Measurements from ENCODE around the gene USP3. TPM values are rescaled to one million over a fixed set of nuclear protein-coding genes. Genes with fewer than 3 reads are reported as not detected.
A peak's percentile ranks its signal among the peaks of the same experiment; 100 is the strongest.

Gene USP3
- total RNA-seq, 1 donor from 2014 or later, result 49.2 TPM

DNA sequence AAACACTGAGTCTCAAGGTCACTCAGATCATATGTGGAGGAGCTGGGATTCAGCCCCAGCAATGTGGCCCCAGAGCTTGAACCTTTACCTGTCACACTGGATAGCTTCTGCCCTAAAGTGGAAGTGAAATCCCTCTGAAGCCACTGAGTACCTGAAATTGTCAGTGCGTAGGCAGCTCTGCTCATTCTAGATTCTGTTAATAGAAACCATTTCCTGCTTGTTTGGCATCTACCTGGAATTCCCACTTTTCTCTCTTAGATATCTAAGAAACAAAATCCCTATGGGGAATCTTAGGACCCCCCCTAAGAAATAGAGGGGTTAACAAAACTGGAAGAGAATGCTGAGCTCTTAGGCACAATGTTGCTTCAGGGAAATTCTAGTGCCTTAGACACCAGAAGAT, 122.6 kb downstream of the USP3 start:
- Mint-ChIP-seq H3K27me3 (no peaks in the 10 kb centered on the region), H3K4me1 (peaks cover 4% of the 10 kb centered on the region), H3K9me3 (no peaks in the 10 kb centered on the region), H3K27ac (peak overlapping the region; percentile 20), H3K4me3 (no peak overlapping the region), H3K36me3 (ENCODE audit: low read depth) (peaks cover 60% of the 10 kb centered on the region)
- intact Hi-C loops (cut with micrococcal nuclease), result no loop called here
- DNase-seq, result no peak

- Mint-ChIP-seq H3K4me1 (peaks cover 4% of the 10 kb centered on the region), H3K4me3 (no peak overlapping the region), H3K27me3 (no peaks in the 10 kb centered on the region), H3K9me3 (no peaks in the 10 kb centered on the region), H3K36me3 (ENCODE audit: low read depth) (peaks cover 58% of the 10 kb centered on the region), H3K27ac (no peak overlapping the region)
- DNase-seq, result no peak
- intact Hi-C loops (cut with micrococcal nuclease), result no loop called here
Measured at GRCh38 chr15:63628123-63628822, 123.9 kb downstream of the USP3 start.

- Mint-ChIP-seq H3K27ac (no peak overlapping the region), H3K27me3 (no peaks in the 10 kb centered on the region)
- intact Hi-C loops (cut with micrococcal nuclease), result no loop called here
Measured at GRCh38 chr15:63630036-63630751, 125.8 kb downstream of the USP3 start.

DNA sequence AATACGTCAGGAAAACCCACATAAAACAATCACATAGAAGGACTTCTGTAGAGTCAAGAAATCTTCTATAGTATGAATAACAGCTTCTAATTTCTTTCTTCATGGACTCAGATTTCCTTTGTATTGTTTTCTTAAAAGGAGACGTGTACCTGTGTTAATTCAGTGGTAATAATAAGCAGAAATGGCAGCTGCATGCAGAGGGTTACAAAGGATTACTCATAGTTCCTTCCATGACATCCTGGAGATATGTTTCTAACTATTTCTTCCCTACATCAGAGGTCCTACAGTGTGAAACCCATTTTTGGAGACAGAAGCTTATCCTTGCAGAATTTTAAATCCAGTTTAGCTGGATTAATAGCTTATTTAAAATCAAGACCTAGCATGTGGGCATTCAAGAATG, 128.9 kb downstream of the USP3 start:
- Mint-ChIP-seq H3K27me3 (no peaks in the 10 kb centered on the region), H3K27ac (no peak overlapping the region), H3K36me3 (ENCODE audit: low read depth) (peaks cover 66% of the 10 kb centered on the region), H3K9me3 (no peaks in the 10 kb centered on the region), H3K4me3 (no peak overlapping the region), H3K4me1 (peaks cover 5% of the 10 kb centered on the region)
- intact Hi-C loops (cut with micrococcal nuclease), result no loop called here
- no peak for DNase-seq

More at GRCh38 chr15:63630036-63630751, 125.8 kb downstream of the USP3 start:
- peaks cover 59% of the 10 kb centered on the region for H3K36me3 Mint-ChIP-seq (ENCODE audit: low read depth)
- no peak overlapping the region for H3K4me3 Mint-ChIP-seq
- H3K4me1 Mint-ChIP-seq, result peaks cover 4% of the 10 kb centered on the region
- DNase-seq, result no peak
- no peaks in the 10 kb centered on the region for H3K9me3 Mint-ChIP-seq

DNA sequence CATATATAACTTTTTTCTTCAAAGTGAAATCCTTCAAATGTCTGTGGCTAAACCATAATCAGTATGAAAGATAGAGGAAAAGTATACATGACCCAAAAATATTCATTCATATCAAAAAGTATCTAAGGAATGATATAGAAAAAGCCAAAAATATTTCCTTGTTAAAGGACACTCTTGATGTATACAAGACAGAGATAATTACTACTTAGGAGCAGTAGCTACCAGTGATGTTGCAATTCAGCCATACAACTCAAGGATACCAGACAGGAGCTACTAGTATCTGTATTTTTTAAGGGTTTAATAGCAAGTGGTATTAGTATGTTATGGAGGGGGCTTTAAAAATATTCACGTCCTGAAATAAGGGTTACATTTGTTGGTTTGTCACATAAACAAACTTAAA, 129.8 kb downstream of the USP3 start:
- Mint-ChIP-seq H3K36me3 (ENCODE audit: low read depth) (peaks cover 70% of the 10 kb centered on the region), H3K4me1 (peaks cover 11% of the 10 kb centered on the region), H3K27ac (no peak overlapping the region), H3K4me3 (no peak overlapping the region), H3K27me3 (no peaks in the 10 kb centered on the region), H3K9me3 (no peaks in the 10 kb centered on the region)
- DNase-seq, result no peak
- intact Hi-C loops (cut with micrococcal nuclease), result no loop called here

DNA sequence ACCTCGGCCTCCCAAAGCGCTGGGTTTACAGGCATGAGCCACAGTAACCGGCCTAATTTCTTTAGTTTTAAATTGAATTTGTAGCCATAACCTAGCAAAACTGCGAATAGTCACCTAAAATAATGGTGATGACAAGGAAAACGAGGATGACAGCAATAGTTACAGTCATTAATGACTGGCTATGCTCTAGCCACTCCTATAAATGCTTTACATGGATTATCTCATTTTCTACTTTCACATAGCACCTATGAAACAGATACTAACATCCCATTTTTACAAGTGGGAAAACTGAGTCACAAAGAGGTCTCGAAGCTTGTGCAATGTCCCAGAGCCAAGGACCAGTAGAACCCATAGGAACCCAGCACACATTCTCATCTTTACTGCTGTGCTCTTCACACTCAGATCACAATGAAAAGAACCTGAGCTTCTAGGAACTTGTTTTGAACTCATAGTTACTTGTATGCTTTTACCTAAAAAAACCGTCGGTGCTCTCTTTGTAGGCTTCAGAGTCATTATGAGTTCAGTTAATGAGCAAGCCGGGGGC, 132.2 kb downstream of the USP3 start:
- Mint-ChIP-seq H3K4me3 (no peak overlapping the region), H3K27me3 (no peaks in the 10 kb centered on the region), H3K4me1 (peaks cover 11% of the 10 kb centered on the region), H3K27ac (no peak overlapping the region), H3K9me3 (no peaks in the 10 kb centered on the region), H3K36me3 (ENCODE audit: low read depth) (peaks cover 64% of the 10 kb centered on the region)
- intact Hi-C loops (cut with micrococcal nuclease), result no loop called here
- DNase-seq, result no peak

DNA sequence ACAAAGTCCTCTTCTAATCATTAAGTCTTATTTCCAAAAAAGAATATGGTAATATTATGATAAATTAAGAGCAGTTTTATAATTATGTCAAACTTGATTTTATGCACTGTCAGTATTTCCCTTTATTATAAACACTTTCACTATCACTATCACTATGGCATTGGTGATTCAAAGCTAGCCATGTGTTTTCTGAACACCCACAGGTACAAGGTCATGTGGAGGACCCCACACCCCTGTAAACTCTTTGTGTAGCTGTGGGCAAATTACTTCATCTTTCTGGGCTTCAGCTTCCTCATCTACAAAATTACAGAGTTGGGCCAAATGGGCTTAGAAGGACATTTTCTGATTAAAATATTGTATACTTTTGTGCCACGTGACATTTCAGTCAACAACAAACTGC, 134.4 kb downstream of the USP3 start:
- H3K4me1 Mint-ChIP-seq, result peaks cover 11% of the 10 kb centered on the region
- H3K36me3 Mint-ChIP-seq (ENCODE audit: low read depth), result peaks cover 60% of the 10 kb centered on the region
- H3K4me3 Mint-ChIP-seq, result no peak overlapping the region
- DNase-seq, result no peak
- intact Hi-C loops (cut with micrococcal nuclease), result loop anchor here (2.0 kb wide), 1 partner anchor 30 kb away; no protein-coding TSS in a partner anchor
- no peaks in the 10 kb centered on the region for H3K27me3 Mint-ChIP-seq
- H3K27ac Mint-ChIP-seq, result no peak overlapping the region
- H3K9me3 Mint-ChIP-seq, result no peaks in the 10 kb centered on the region

DNA sequence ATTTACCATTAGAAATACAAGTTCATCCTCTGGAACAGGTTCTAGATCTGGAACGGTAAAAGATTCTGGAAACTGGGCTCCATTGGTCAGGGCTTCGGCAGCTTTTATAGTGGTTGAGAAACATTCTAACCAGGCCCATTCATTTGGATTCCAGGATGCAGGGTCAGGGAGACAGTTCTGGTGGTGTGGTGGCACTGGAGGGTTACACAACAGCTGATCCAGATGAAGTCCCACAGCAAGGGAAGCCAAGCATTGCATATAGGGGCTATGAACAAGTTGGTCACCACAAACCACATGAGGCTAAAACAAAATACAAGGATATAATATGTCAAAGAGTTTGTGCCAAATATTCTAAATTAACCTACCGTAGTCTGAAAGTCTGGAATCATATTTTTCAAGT, 135.8 kb downstream of the USP3 start:
- Mint-ChIP-seq H3K27ac (no peak overlapping the region), H3K4me1 (peaks cover 11% of the 10 kb centered on the region), H3K4me3 (no peak overlapping the region), H3K9me3 (no peaks in the 10 kb centered on the region), H3K27me3 (no peaks in the 10 kb centered on the region), H3K36me3 (ENCODE audit: low read depth) (peaks cover 61% of the 10 kb centered on the region)
- intact Hi-C loops (cut with micrococcal nuclease), result no loop called here
- no peak for DNase-seq

Other genes with a start within 250 kb of the USP3 start
- 3.7 and 3.8 TPM in 2 replicates for gene APH1B, start 227.0 kb upstream of the USP3 start, total RNA-seq
- 0.43 and 0.63 TPM in 2 replicates for gene CA12, start 122.7 kb upstream of the USP3 start, total RNA-seq
- 0.80 and 1.3 TPM in 2 replicates for gene FBXL22, start 92.8 kb downstream of the USP3 start, total RNA-seq

Measured in activated CD4-positive, alpha-beta T cell treated with anti-CD3 and anti-CD28 coated beads, Interleukin-2, amount 10 ng/mL, durations not matched to agents 24 days and 14 days (primary cell).